HEK293 (cell line): ENCODE data around the gene APCDD1.

Experiments
- CTCF ChIA-PET: fragments of 350-600 bp; formaldehyde crosslinking; extraction: SDS; loops from one replicate; lab custom pipeline; 2021; ENCODE audit warnings: antibody characterized with exemption; lab: Yijun Ruan, JAX
- POLR2A ChIA-PET: fragments of 300-600 bp; formaldehyde crosslinking; extraction: SDS; loops from one replicate; lab custom pipeline; 2020; ENCODE audit warnings: antibody characterized with exemption, inconsistent platforms; lab: Yijun Ruan, JAX
- H3K27ac ChIP-seq: fragments of 200-500 bp; sonication (Bioruptor generic); 2 replicates; pipeline ENCODE4 v1.5.1; 2014; ENCODE audit warnings: low read depth, low read length, control low read depth, inconsistent platforms; ENCODE audit errors: extremely low read depth
- H3K36me3 ChIP-seq, 2 experiments: fragments of 200-500 bp in 1 of 2; sonication (Bioruptor generic) in 1 of 2; 1 replicate in 1 of 2; 2 replicates in 1 of 2; pipeline ENCODE4 v1.5.1; 2014 to 2017; ENCODE audit warnings: inconsistent platforms in 2 of 2, low read length in 2 of 2; ENCODE audit not compliant: control insufficient read depth in 2 of 2, insufficient read depth in 1 of 2
- H3K4me1 ChIP-seq: fragments of 200-500 bp; sonication (Bioruptor generic); 2 replicates; pipeline ENCODE4 v1.5.1; 2014; ENCODE audit warnings: mild to moderate bottlenecking, low read length, inconsistent platforms; ENCODE audit not compliant: control insufficient read depth, insufficient read depth
- H3K4me3 ChIP-seq: 2 replicates; pipeline ENCODE4 v1.5.1; 2011; ENCODE audit warnings: low read depth, mild to moderate bottlenecking, control low read depth, low read length, moderate library complexity
- H3K9me3 ChIP-seq: fragments of 200-500 bp; sonication (Bioruptor generic); 2 replicates; pipeline ENCODE4 v1.5.1; 2014; ENCODE audit warnings: low read depth, low read length, inconsistent platforms; ENCODE audit not compliant: control insufficient read depth, insufficient read depth
- BCL11B ChIP-seq: fragments of 450-650 bp; formaldehyde crosslinking; IDR thresholded peaks from 2 replicates; pipeline ENCODE4 v1.5.1; 2016; ENCODE audit warnings: low read depth, missing biosample characterization, missing genetic modification characterization
- KLF1 ChIP-seq: fragments of 450-650 bp; formaldehyde crosslinking; IDR thresholded peaks from 2 replicates; pipeline ENCODE4 v1.5.1; 2016; ENCODE audit warnings: missing biosample characterization, missing genetic modification characterization
- KLF10 ChIP-seq: fragments of 450-650 bp; IDR thresholded peaks from 2 replicates; pipeline ENCODE4 v1.5.1; 2018; ENCODE audit warnings: missing biosample characterization, mild to moderate bottlenecking, missing genetic modification characterization
- KLF7 ChIP-seq: fragments of 450-650 bp; formaldehyde crosslinking; IDR thresholded peaks from 2 replicates; pipeline ENCODE4 v1.5.1; 2016; ENCODE audit warnings: missing biosample characterization, missing genetic modification characterization, borderline replicate concordance
- MEIS1 ChIP-seq: sonication (generic); formaldehyde crosslinking; IDR thresholded peaks from 2 replicates; pipeline ENCODE4 v1.8.1; 2022; ENCODE audit warnings: missing genetic modification reagents, mild to moderate bottlenecking, borderline replicate concordance
- RBAK ChIP-seq: fragments of 450-650 bp; formaldehyde crosslinking; IDR thresholded peaks from 2 replicates; pipeline ENCODE4 v1.5.1; 2016; ENCODE audit warnings: missing biosample characterization, missing genetic modification characterization
- ZBTB7A ChIP-seq: fragments of 450-650 bp; formaldehyde crosslinking; IDR thresholded peaks from 2 replicates; pipeline ENCODE4 v1.5.1; 2016; ENCODE audit warnings: low read depth, missing biosample characterization, missing genetic modification characterization
- ZBTB8A ChIP-seq: fragments of 450-650 bp; formaldehyde crosslinking; IDR thresholded peaks from 2 replicates; pipeline ENCODE4 v1.5.1; 2016; ENCODE audit warnings: missing biosample characterization, missing genetic modification characterization
- ZFHX2 ChIP-seq: fragments of 450-650 bp; formaldehyde crosslinking; conservative IDR thresholded peaks from 2 replicates; pipeline ENCODE4 v1.5.1; 2016; ENCODE audit warnings: missing biosample characterization, missing genetic modification characterization
- ZFP69B ChIP-seq: fragments of 450-650 bp; formaldehyde crosslinking; IDR thresholded peaks from 2 replicates; pipeline ENCODE4 v1.5.1; 2016; ENCODE audit warnings: missing biosample characterization, missing genetic modification characterization
- ZIC2 ChIP-seq: fragments of 450-650 bp; formaldehyde crosslinking; IDR thresholded peaks from 2 replicates; pipeline ENCODE4 v1.5.1; 2016; ENCODE audit warnings: missing biosample characterization, missing genetic modification characterization
- ZNF292 ChIP-seq: fragments of 450-650 bp; formaldehyde crosslinking; IDR thresholded peaks from 2 replicates; pipeline ENCODE4 v1.5.1; 2016; ENCODE audit warnings: low read depth, missing biosample characterization, missing genetic modification characterization, borderline replicate concordance
- ZNF366 ChIP-seq: fragments of 450-650 bp; formaldehyde crosslinking; conservative IDR thresholded peaks from 2 replicates; pipeline ENCODE4 v1.5.1; 2016; ENCODE audit warnings: missing biosample characterization, missing genetic modification characterization
- ZNF433 ChIP-seq: fragments of 450-650 bp; formaldehyde crosslinking; IDR thresholded peaks from 2 replicates; pipeline ENCODE4 v1.5.1; 2016; ENCODE audit warnings: missing biosample characterization, missing genetic modification characterization, low read depth
- ZNF629 ChIP-seq: fragments of 450-650 bp; formaldehyde crosslinking; IDR thresholded peaks from 2 replicates; pipeline ENCODE4 v1.5.1; 2017; ENCODE audit warnings: missing biosample characterization, missing genetic modification characterization
- ZNF785 ChIP-seq: fragments of 450-650 bp; formaldehyde crosslinking; IDR thresholded peaks from 2 replicates; pipeline ENCODE4 v1.5.1; 2016; ENCODE audit warnings: missing biosample characterization, missing genetic modification characterization
- ZNF791 ChIP-seq: fragments of 450-650 bp; formaldehyde crosslinking; IDR thresholded peaks from 2 replicates; pipeline ENCODE4 v1.5.1; 2016; ENCODE audit warnings: missing biosample characterization, missing genetic modification characterization
- ZNF792 ChIP-seq: fragments of 450-650 bp; formaldehyde crosslinking; IDR thresholded peaks from 2 replicates; pipeline ENCODE4 v1.5.1; 2016; ENCODE audit warnings: missing biosample characterization, missing genetic modification characterization
- TF ChIP-seq, protein P1 (sequence below): fragments of 450-650 bp; formaldehyde crosslinking; IDR thresholded peaks from 2 replicates; pipeline ENCODE4 v1.5.1; 2017; ENCODE audit warnings: missing biosample characterization, missing genetic modification characterization
- TF ChIP-seq, protein P2 (sequence below): fragments of 450-650 bp; formaldehyde crosslinking; IDR thresholded peaks from 2 replicates; pipeline ENCODE4 v1.5.1; 2016; ENCODE audit warnings: missing biosample characterization, missing genetic modification characterization
- TF ChIP-seq, protein P3 (sequence below): fragments of 450-650 bp; formaldehyde crosslinking; IDR thresholded peaks from 2 replicates; pipeline ENCODE4 v1.5.1; 2016; ENCODE audit warnings: missing biosample characterization, missing genetic modification characterization, low read depth
- TF ChIP-seq, protein P4 (sequence below): fragments of 450-650 bp; formaldehyde crosslinking; IDR thresholded peaks from 2 replicates; pipeline ENCODE4 v1.5.1; 2016; ENCODE audit warnings: missing biosample characterization, missing genetic modification characterization

The APCDD1 gene

DNA sequence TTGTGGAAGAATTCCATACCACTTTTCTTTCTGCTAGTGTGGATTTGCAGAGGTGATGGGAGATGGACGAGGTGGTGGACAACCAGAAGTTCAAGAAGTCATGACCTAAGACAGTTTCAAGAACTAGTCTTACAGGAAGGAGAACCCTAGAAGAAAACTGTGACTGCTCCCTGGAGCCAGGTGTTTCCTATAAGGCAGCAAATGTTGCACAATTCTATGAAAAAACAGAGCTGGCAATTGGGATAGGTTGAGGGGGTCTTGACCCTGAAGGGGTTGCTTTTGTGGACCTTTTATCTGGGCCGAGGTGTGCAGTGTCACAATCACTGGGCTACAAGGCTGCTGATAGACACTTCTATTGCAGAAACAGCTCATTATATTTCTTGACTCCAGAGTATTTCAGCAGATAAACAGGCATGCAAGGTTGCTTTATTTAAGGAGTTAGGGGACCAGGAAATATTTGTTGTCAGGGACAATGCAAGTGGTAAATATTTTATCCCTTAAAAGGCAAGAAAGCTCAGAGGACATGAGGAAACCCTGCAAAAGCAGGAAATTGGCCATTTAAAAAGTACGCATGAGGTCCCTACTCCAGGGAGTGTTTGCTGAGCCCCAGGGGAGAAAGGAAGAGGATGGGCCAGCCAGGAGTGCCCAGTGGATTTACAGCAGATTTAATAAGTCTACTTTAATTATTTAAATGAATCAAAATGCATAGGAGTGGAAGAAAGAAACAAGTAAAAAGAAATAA lies 22.9 kb downstream of the APCDD1 start (continued):
- TF ChIP-seq, protein P1, sequence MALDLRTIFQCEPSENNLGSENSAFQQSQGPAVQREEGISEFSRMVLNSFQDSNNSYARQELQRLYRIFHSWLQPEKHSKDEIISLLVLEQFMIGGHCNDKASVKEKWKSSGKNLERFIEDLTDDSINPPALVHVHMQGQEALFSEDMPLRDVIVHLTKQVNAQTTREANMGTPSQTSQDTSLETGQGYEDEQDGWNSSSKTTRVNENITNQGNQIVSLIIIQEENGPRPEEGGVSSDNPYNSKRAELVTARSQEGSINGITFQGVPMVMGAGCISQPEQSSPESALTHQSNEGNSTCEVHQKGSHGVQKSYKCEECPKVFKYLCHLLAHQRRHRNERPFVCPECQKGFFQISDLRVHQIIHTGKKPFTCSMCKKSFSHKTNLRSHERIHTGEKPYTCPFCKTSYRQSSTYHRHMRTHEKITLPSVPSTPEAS (tag by site-specific recombination): no peak
- TF ChIP-seq, protein P2, sequence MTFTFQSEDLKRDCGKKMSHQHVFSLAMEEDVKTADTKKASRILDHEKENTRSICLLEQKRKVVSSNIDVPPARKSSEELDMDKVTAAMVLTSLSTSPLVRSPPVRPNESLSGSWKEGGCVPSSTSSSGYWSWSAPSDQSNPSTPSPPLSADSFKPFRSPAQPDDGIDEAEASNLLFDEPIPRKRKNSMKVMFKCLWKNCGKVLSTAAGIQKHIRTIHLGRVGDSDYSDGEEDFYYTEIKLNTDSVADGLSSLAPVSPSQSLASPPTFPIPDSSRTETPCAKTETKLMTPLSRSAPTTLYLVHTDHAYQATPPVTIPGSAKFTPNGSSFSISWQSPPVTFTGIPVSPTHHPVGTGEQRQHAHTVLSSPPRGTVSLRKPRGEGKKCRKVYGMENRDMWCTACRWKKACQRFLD (tag by site-specific recombination): no peak
- TF ChIP-seq KLF10 (tag by site-specific recombination) (no peak), MEIS1 (CRISPR knock-in tag) (no peak), ZFHX2 (tag by site-specific recombination) (no peak)

DNA sequence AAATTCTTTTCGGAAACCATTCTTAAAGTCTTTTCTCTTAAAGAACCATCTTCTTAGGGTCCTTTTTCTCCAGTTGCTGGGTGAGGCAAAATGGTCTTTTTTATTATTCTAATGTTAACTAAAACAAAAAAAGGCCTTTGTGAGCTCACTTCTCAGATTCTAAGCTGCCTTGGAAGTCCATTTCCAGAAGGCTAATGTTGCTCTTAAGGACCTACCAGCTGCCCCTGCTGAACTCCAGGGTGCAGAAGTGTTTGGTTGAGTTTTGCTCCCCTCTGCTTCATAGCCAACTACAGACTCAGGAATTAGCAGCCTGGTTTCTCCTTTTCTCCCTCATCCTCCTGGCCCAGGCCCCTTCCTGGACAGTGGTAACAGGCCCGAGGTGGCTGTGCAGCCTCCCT lies 23.4 kb downstream of the APCDD1 start:
- ChIA-PET POLR2A (interaction anchor here (1.1 kb wide), 1 partner anchor 23 kb away, joined by 3 read pairs; the partner anchor contains the start of gene APCDD1), CTCF (no interaction called here)
- H3K4me1 ChIP-seq: peaks cover 12% of the 10 kb centered on the region
- H3K4me3 ChIP-seq: no peak overlapping the region
- H3K9me3 ChIP-seq: no peaks in the 10 kb centered on the region
- no peaks in the 10 kb centered on the region for H3K36me3 ChIP-seq
- no peak overlapping the region for H3K27ac ChIP-seq
- TF ChIP-seq ZNF792 (no peak), KLF7 (no peak), KLF1 (tag by site-specific recombination) (no peak), ZNF791 (tag by site-specific recombination) (no peak), ZNF785 (tag by site-specific recombination) (no peak), KLF10 (tag by site-specific recombination) (no peak), RBAK (tag by site-specific recombination) (no peak), ZNF366 (tag by site-specific recombination) (no peak), ZBTB7A (tag by site-specific recombination) (no peak), ZBTB8A (tag by site-specific recombination) (no peak), ZNF292 (tag by site-specific recombination) (no peak), ZNF629 (no peak), ZNF433 (no peak), ZFP69B (no peak), BCL11B (tag by site-specific recombination) (no peak), ZIC2 (tag by site-specific recombination) (no peak)
- TF ChIP-seq, protein P3, sequence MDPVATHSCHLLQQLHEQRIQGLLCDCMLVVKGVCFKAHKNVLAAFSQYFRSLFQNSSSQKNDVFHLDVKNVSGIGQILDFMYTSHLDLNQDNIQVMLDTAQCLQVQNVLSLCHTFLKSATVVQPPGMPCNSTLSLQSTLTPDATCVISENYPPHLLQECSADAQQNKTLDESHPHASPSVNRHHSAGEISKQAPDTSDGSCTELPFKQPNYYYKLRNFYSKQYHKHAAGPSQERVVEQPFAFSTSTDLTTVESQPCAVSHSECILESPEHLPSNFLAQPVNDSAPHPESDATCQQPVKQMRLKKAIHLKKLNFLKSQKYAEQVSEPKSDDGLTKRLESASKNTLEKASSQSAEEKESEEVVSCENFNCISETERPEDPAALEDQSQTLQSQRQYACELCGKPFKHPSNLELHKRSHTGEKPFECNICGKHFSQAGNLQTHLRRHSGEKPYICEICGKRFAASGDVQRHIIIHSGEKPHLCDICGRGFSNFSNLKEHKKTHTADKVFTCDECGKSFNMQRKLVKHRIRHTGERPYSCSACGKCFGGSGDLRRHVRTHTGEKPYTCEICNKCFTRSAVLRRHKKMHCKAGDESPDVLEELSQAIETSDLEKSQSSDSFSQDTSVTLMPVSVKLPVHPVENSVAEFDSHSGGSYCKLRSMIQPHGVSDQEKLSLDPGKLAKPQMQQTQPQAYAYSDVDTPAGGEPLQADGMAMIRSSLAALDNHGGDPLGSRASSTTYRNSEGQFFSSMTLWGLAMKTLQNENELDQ (tag by site-specific recombination): no peak
- TF ChIP-seq, protein P4, sequence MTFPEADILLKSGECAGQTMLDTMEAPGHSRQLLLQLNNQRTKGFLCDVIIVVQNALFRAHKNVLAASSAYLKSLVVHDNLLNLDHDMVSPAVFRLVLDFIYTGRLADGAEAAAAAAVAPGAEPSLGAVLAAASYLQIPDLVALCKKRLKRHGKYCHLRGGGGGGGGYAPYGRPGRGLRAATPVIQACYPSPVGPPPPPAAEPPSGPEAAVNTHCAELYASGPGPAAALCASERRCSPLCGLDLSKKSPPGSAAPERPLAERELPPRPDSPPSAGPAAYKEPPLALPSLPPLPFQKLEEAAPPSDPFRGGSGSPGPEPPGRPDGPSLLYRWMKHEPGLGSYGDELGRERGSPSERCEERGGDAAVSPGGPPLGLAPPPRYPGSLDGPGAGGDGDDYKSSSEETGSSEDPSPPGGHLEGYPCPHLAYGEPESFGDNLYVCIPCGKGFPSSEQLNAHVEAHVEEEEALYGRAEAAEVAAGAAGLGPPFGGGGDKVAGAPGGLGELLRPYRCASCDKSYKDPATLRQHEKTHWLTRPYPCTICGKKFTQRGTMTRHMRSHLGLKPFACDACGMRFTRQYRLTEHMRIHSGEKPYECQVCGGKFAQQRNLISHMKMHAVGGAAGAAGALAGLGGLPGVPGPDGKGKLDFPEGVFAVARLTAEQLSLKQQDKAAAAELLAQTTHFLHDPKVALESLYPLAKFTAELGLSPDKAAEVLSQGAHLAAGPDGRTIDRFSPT (tag by site-specific recombination): no peak
